Measurements from ENCODE around the gene OSTM1.

The OSTM1 gene

GRCh38 chr6:108106694-108107093 is 32.2 kb upstream of the OSTM1 start:
- no peak overlapping the region for H2AK5ac ChIP-seq (ENCODE audit: low read length)
- no peak overlapping the region for H2BK15ac ChIP-seq (replicated peaks; ENCODE audit: low read depth)
- no peak overlapping the region for H3K4me2 ChIP-seq (ENCODE audit: low read length)
- H3K27me3 ChIP-seq (ENCODE audit: insufficient read depth, low read length, poor library complexity): no peaks in the 10 kb centered on the region
- no peak overlapping the region for H4K5ac ChIP-seq (ENCODE audit: low read length)
- no peak overlapping the region for H3K56ac ChIP-seq (ENCODE audit: low read length)
- no peak for DNase-seq
- no peak overlapping the region for H3K4me3 ChIP-seq (ENCODE audit: low read length)
- no peaks in the 10 kb centered on the region for H3K4me1 ChIP-seq (ENCODE audit: control insufficient read depth, low read depth, low read length)
- H2BK120ac ChIP-seq (ENCODE audit: low read depth, low read length): no peak overlapping the region
- no peak overlapping the region for H3K4ac ChIP-seq (ENCODE audit: low read depth, low read length)
- H3K27ac ChIP-seq (ENCODE audit: low read depth, low read length): no peak overlapping the region
- no peak overlapping the region for H3K9ac ChIP-seq (ENCODE audit: low read length)
- no peak overlapping the region for H3K23ac ChIP-seq (ENCODE audit: low read length)
- no peaks in the 10 kb centered on the region for H3K36me3 ChIP-seq (ENCODE audit: control insufficient read depth, insufficient read depth, low read length)
- H3K79me1 ChIP-seq (ENCODE audit: low read length): no peaks in the 10 kb centered on the region
- no peaks in the 10 kb centered on the region for H3K79me2 ChIP-seq (ENCODE audit: control insufficient read depth, insufficient read depth, low read length)
- no peak overlapping the region for H3K18ac ChIP-seq (ENCODE audit: low read length)
- no peak overlapping the region for H2BK5ac ChIP-seq (ENCODE audit: low read length)
- no CpG with 5 or more reads among the region's 1 CpG for WGBS (ENCODE audit: extremely low coverage, insufficient coverage, low lambda C conversion rate)
- H4K8ac ChIP-seq (ENCODE audit: low read depth, low read length): no peak overlapping the region

- peak; percentile 70 for DNase-seq
- Histone ChIP-seq H3K79me1 (ENCODE audit: low read length) (no peaks in the 10 kb centered on the region), H3K36me3 (ENCODE audit: control insufficient read depth, insufficient read depth, low read length) (no peaks in the 10 kb centered on the region), H2BK5ac (ENCODE audit: low read length) (no peak overlapping the region), H4K8ac (ENCODE audit: low read depth, low read length) (no peak overlapping the region), H3K4me3 (ENCODE audit: low read length) (no peak overlapping the region), H2AK5ac (ENCODE audit: low read length) (no peak overlapping the region), H3K27ac (ENCODE audit: low read depth, low read length) (no peak overlapping the region), H3K18ac (ENCODE audit: low read length) (no peak overlapping the region), H3K9ac (ENCODE audit: low read length) (no peak overlapping the region), H2BK120ac (ENCODE audit: low read depth, low read length) (no peak overlapping the region), H3K4me1 (ENCODE audit: control insufficient read depth, low read depth, low read length) (no peaks in the 10 kb centered on the region), H3K23ac (ENCODE audit: low read length) (no peak overlapping the region), H3K56ac (ENCODE audit: low read length) (no peak overlapping the region), H2BK15ac (replicated peaks; ENCODE audit: low read depth) (no peak overlapping the region), H3K4me2 (ENCODE audit: low read length) (no peak overlapping the region), H3K79me2 (ENCODE audit: control insufficient read depth, insufficient read depth, low read length) (no peaks in the 10 kb centered on the region), H4K5ac (ENCODE audit: low read length) (no peak overlapping the region), H3K4ac (ENCODE audit: low read depth, low read length) (no peak overlapping the region), H3K27me3 (ENCODE audit: insufficient read depth, low read length, poor library complexity) (no peaks in the 10 kb centered on the region)
- no CpG with 5 or more reads among the region's 5 CpGs for WGBS (ENCODE audit: extremely low coverage, insufficient coverage, low lambda C conversion rate)
Measured at GRCh38 chr6:108106261-108106660, 31.7 kb upstream of the OSTM1 start.

- Histone ChIP-seq H3K79me2 (ENCODE audit: control insufficient read depth, insufficient read depth, low read length) (no peaks in the 10 kb centered on the region), H3K9ac (ENCODE audit: low read length) (no peak overlapping the region), H3K18ac (ENCODE audit: low read length) (no peak overlapping the region), H3K56ac (ENCODE audit: low read length) (no peak overlapping the region), H3K27ac (ENCODE audit: low read depth, low read length) (no peak overlapping the region), H2BK5ac (ENCODE audit: low read length) (no peak overlapping the region), H3K27me3 (ENCODE audit: insufficient read depth, low read length, poor library complexity) (no peaks in the 10 kb centered on the region), H3K4me3 (ENCODE audit: low read length) (no peak overlapping the region), H3K4me1 (ENCODE audit: control insufficient read depth, low read depth, low read length) (no peaks in the 10 kb centered on the region), H3K23ac (ENCODE audit: low read length) (no peak overlapping the region), H4K8ac (ENCODE audit: low read depth, low read length) (no peak overlapping the region), H2BK15ac (replicated peaks; ENCODE audit: low read depth) (no peak overlapping the region), H3K4ac (ENCODE audit: low read depth, low read length) (no peak overlapping the region), H3K79me1 (ENCODE audit: low read length) (no peaks in the 10 kb centered on the region), H2BK120ac (ENCODE audit: low read depth, low read length) (no peak overlapping the region), H4K5ac (ENCODE audit: low read length) (no peak overlapping the region), H3K4me2 (ENCODE audit: low read length) (no peak overlapping the region), H3K36me3 (ENCODE audit: control insufficient read depth, insufficient read depth, low read length) (no peaks in the 10 kb centered on the region), H2AK5ac (ENCODE audit: low read length) (no peak overlapping the region)
- no peak for DNase-seq
- WGBS (ENCODE audit: extremely low coverage, insufficient coverage, low lambda C conversion rate): no CpG with 5 or more reads among the region's 1 CpG
Measured at GRCh38 chr6:108105571-108105970, 31.0 kb upstream of the OSTM1 start.

DNA sequence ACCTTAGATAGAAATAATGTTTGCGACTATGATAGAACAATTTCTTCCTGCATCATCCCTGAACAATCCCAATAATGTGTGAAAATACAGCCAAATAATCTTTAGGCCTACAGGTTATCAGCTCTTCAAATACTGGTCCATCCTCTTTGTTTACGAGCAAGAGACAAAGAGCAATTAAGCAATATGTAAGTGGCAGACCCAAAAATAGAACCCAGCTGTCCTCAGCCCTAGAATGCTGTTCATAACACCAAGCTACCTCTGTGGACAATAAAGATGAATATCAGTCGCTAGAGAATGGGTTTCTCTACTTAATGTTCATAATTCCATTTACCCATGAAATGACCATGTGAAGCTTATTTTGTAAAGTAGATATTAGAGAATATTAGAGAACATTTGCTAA is 28.4 kb upstream of the OSTM1 start:
- DNase-seq: no peak
- Histone ChIP-seq H3K4me3 (ENCODE audit: low read length) (no peak overlapping the region), H3K23ac (ENCODE audit: low read length) (no peak overlapping the region), H3K18ac (ENCODE audit: low read length) (no peak overlapping the region), H2BK15ac (replicated peaks; ENCODE audit: low read depth) (no peak overlapping the region), H2AK5ac (ENCODE audit: low read length) (no peak overlapping the region), H3K27me3 (ENCODE audit: insufficient read depth, low read length, poor library complexity) (no peaks in the 10 kb centered on the region), H3K27ac (ENCODE audit: low read depth, low read length) (no peak overlapping the region), H4K5ac (ENCODE audit: low read length) (no peak overlapping the region), H3K4ac (ENCODE audit: low read depth, low read length) (no peak overlapping the region), H3K4me1 (ENCODE audit: control insufficient read depth, low read depth, low read length) (no peaks in the 10 kb centered on the region), H2BK5ac (ENCODE audit: low read length) (no peak overlapping the region), H3K9ac (ENCODE audit: low read length) (no peak overlapping the region), H3K4me2 (ENCODE audit: low read length) (no peak overlapping the region), H3K56ac (ENCODE audit: low read length) (no peak overlapping the region), H3K79me1 (ENCODE audit: low read length) (no peaks in the 10 kb centered on the region), H3K79me2 (ENCODE audit: control insufficient read depth, insufficient read depth, low read length) (no peaks in the 10 kb centered on the region), H4K8ac (ENCODE audit: low read depth, low read length) (no peak overlapping the region), H2BK120ac (ENCODE audit: low read depth, low read length) (no peak overlapping the region), H3K36me3 (ENCODE audit: control insufficient read depth, insufficient read depth, low read length) (no peaks in the 10 kb centered on the region)
- WGBS (ENCODE audit: extremely low coverage, insufficient coverage, low lambda C conversion rate): no CpG with 5 or more reads among the region's 3 CpGs

DNA sequence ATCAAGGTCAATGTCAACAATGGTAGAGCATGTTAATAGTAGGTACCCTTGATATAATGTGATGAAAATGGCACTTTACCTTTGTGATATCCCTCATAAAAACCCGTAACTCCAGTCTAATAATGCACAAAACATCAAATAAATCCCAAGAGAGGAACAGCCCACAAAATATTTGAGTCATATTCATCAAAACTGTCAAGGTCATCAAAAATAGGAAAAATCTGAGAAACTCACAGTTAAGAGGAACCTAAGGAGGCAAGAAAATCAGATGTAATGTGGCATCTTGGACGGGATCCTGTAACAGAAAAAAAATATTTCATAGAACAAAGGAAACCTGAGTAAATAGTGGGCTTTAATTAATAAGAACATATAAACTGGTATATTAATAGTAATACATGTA is 25.5 kb upstream of the OSTM1 start:
- H3K79me2 ChIP-seq (ENCODE audit: control insufficient read depth, insufficient read depth, low read length): no peaks in the 10 kb centered on the region
- H3K36me3 ChIP-seq (ENCODE audit: control insufficient read depth, insufficient read depth, low read length): no peaks in the 10 kb centered on the region
- H3K9ac ChIP-seq (ENCODE audit: low read length): no peak overlapping the region
- H3K4me3 ChIP-seq (ENCODE audit: low read length): no peak overlapping the region
- H3K79me1 ChIP-seq (ENCODE audit: low read length): no peaks in the 10 kb centered on the region
- no peak overlapping the region for H2AK5ac ChIP-seq (ENCODE audit: low read length)
- H3K4me2 ChIP-seq (ENCODE audit: low read length): no peak overlapping the region
- no peak overlapping the region for H3K27ac ChIP-seq (ENCODE audit: low read depth, low read length)
- H3K23ac ChIP-seq (ENCODE audit: low read length): no peak overlapping the region
- no peak overlapping the region for H4K5ac ChIP-seq (ENCODE audit: low read length)
- no peak overlapping the region for H2BK5ac ChIP-seq (ENCODE audit: low read length)
- no CpG with 5 or more reads among the region's 2 CpGs for WGBS (ENCODE audit: extremely low coverage, insufficient coverage, low lambda C conversion rate)
- H2BK120ac ChIP-seq (ENCODE audit: low read depth, low read length): no peak overlapping the region
- H2BK15ac ChIP-seq (replicated peaks; ENCODE audit: low read depth): no peak overlapping the region
- H3K27me3 ChIP-seq (ENCODE audit: insufficient read depth, low read length, poor library complexity): no peaks in the 10 kb centered on the region
- no peak for DNase-seq
- no peaks in the 10 kb centered on the region for H3K4me1 ChIP-seq (ENCODE audit: control insufficient read depth, low read depth, low read length)
- no peak overlapping the region for H3K56ac ChIP-seq (ENCODE audit: low read length)
- no peak overlapping the region for H4K8ac ChIP-seq (ENCODE audit: low read depth, low read length)
- H3K18ac ChIP-seq (ENCODE audit: low read length): no peak overlapping the region
- H3K4ac ChIP-seq (ENCODE audit: low read depth, low read length): no peak overlapping the region

GRCh38 chr6:108097882-108098281 is 23.3 kb upstream of the OSTM1 start:
- no peak overlapping the region for H2BK15ac ChIP-seq (replicated peaks; ENCODE audit: low read depth)

More at GRCh38 chr6:108097882-108098281, 23.3 kb upstream of the OSTM1 start:
- Histone ChIP-seq H2AK5ac (ENCODE audit: low read length) (no peak overlapping the region), H3K79me2 (ENCODE audit: control insufficient read depth, insufficient read depth, low read length) (no peaks in the 10 kb centered on the region), H3K9ac (ENCODE audit: low read length) (no peak overlapping the region), H3K56ac (ENCODE audit: low read length) (no peak overlapping the region), H4K5ac (ENCODE audit: low read length) (no peak overlapping the region), H2BK5ac (ENCODE audit: low read length) (no peak overlapping the region), H3K18ac (ENCODE audit: low read length) (no peak overlapping the region), H3K4ac (ENCODE audit: low read depth, low read length) (no peak overlapping the region), H4K8ac (ENCODE audit: low read depth, low read length) (no peak overlapping the region), H3K4me2 (ENCODE audit: low read length) (no peak overlapping the region), H3K36me3 (ENCODE audit: control insufficient read depth, insufficient read depth, low read length) (no peaks in the 10 kb centered on the region), H2BK120ac (ENCODE audit: low read depth, low read length) (no peak overlapping the region), H3K27ac (ENCODE audit: low read depth, low read length) (no peak overlapping the region), H3K4me1 (ENCODE audit: control insufficient read depth, low read depth, low read length) (no peaks in the 10 kb centered on the region), H3K27me3 (ENCODE audit: insufficient read depth, low read length, poor library complexity) (no peaks in the 10 kb centered on the region), H3K79me1 (ENCODE audit: low read length) (no peaks in the 10 kb centered on the region), H3K4me3 (ENCODE audit: low read length) (no peak overlapping the region), H3K23ac (ENCODE audit: low read length) (no peak overlapping the region)
- WGBS (ENCODE audit: extremely low coverage, insufficient coverage, low lambda C conversion rate): no CpG with 5 or more reads among the region's 1 CpG
- DNase-seq: no peak

Measured in mesendoderm (in vitro differentiated cells).